Midbrain (tissue), 1 donor: Measurements from ENCODE around the gene CCDC74A.
"Not testable (repeated sequence)": the region's sequence is repeated elsewhere in the genome, so short reads cannot be mapped to it uniquely, and the experiment has no call there.

ENCODE experiments used
- DNase-seq: peaks from one replicate; lab custom pipeline; 2025; lab: John Stamatoyannopoulos, UW

The CCDC74A gene

DNA sequence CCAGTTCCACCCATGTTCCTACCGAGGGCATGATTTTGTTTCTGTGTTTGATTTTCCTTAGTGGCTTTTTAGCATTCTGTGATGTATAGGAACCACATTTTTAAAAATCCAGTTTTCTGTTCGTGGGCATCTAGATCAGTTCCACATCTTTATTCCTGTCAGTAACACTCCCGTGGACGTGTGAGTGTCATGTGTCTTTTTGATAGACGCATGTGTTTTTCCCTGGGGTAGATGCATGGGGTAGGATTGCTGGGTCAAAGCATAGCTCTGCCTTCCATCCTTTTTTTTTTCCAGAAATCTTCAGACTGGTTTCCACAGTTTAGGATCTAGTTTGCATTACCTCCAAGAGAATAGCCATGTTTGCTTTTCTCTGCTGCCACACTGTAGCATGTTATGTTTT is 38.7 kb downstream of the CCDC74A start:
- DNase-seq: no peak

DNA sequence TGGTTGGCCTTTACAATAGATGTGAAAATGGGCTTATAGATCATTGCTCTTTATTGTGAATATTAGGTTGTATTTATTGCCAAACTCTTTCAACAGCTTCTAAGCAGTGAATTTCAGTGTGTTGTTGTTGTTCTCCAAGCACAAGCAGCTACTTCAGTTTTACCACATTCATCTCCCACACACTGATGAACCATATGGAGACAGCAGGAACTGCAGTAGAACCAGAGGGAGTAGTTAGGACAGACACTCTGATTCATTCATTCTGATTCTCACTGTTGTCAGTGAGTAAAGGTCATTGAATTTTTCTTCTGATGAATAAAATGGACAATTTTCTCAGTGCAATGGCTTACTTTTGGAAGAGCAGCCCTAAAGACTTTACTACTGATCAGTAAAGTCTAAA is 40.2 kb downstream of the CCDC74A start:
- DNase-seq: no peak

DNA sequence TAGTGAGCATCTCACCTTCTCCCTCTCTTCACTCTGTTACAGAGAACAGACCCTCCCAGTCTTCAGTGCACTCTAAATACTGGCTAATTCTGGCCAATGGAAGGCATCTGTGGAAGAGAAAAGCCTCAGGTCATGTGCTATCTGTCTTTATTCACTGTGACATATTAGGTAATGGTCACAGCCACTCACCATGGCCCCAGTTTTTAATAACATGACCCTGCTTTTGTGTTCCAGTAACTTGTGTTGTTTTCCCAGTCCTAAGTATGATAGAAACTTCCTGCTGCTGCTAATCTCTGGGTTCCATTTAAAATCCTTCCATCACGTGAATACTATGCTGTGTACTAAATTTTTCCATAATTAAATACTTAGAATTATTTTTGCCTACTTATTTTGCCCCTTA is 40.7 kb downstream of the CCDC74A start:
- DNase-seq: not testable (repeated sequence)

DNA sequence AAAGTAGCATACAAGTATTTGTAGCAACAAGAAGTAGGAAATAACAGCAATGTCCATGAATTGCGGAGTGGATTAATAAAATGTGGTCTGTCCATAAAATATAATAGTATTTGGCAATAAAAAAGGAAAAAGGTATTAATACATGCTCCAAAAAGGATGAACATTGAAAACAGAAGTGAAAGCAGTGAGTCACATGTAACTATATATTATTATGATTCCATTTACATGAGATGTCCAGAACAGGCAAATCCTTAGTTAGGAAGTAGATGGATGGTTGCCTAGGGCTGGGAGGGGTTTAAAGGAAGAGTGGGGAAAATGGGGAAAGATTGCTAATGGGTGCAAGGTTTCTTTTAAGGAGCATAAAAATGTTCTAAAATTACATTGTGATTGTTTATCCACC is 44.5 kb downstream of the CCDC74A start:
- DNase-seq: no peak

DNA sequence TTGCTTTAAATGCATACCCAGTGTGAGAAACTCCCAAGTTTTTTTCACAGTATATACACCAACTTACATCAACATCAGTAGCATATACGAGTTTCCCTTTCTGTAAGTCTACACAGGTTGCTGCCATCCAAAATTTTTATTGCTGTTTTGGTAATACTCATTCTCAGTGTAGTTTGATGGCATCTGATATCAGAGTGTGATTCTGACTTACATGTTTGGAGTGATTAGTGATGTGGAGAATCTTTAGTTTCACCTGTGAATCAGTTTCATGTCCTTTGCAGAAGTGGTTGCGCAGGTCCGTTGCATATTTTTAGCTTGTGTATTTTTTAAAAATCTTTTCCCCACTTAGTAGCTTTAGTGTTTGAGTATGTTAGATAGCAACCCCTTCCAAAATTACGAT is 50.1 kb downstream of the CCDC74A start:
- DNase-seq: no peak

DNA sequence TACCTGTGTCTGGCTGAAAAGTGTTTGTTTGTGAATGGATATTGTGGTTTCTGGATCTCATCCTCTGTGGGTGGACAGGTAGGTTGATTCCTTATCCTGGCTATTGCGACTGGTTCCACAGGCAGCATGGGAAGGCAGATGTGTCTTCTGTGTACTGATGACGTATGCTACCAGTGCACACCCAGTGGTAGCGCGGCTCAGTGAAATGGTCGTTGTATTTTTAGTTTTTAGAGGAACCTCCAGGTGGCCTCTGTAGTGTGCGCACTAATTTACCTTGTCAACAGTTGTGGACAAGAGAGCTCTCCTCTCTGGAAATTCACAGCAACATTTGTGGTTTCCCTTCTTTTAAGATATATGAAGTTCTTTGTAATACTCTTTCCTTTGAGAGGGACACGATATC is 52.5 kb downstream of the CCDC74A start:
- DNase-seq: no peak
